Islet precursor cell (in vitro differentiated cells): ENCODE results near the gene POLR3K.
"Not testable (repeated sequence)": the region's sequence is repeated elsewhere in the genome, so short reads cannot be mapped to it uniquely, and the experiment has no call there.

Experiments
- DNase-seq: peaks from one replicate; pipeline ENCODE4 v3.0.0-alpha.2; 2018

The POLR3K gene

DNA sequence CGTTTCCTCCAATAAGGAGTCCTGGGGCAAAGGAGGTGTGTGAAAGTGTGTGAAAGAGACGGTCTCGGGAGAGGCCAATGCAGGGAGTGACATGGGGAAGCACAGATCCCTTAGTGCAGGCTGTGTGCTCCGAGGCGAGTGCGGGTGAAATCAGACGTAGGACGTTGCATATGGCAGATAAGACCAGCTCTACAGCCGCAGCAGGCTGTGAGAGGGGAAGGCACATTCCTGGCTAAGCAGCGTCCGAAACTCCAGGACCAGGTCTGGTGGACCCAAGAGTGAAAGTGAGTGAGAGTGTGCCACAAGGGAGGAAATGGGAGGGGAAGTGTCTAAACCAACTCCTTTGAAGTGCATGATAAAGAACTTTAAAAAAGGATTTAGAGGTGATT lies 11.3 kb downstream of the POLR3K start:
- DNase-seq, result no peak

DNA sequence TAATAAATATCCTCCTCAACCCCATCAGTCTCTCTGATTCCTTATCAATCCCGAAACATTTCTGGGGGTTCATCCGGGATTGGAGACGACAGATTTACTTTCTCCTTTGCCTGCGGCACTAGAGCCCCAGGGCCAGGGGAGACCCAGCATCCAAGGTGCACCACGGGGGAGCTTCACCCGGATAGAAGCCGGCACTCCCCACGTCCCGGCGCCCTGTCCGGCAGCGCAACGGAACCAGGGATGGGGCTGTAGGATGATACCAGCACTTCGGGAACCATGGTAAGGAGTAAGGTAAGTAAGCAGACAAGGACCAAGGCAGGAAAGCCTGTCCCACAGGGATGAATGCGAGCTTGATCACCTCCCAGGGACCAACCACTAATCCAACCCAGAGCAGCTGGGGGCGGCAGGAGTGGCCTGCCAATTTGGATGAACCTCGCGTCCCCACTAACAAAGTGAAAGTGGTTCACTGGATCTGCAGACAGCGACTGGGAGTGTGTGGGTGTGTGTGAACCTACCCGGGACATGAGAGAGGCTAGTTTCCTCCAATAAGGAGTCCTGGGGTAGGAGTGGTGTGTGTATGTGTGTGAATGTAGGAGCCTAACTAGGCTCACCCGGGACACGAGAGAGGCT lies 11.9 kb downstream of the POLR3K start:
- DNase-seq, result no peak

DNA sequence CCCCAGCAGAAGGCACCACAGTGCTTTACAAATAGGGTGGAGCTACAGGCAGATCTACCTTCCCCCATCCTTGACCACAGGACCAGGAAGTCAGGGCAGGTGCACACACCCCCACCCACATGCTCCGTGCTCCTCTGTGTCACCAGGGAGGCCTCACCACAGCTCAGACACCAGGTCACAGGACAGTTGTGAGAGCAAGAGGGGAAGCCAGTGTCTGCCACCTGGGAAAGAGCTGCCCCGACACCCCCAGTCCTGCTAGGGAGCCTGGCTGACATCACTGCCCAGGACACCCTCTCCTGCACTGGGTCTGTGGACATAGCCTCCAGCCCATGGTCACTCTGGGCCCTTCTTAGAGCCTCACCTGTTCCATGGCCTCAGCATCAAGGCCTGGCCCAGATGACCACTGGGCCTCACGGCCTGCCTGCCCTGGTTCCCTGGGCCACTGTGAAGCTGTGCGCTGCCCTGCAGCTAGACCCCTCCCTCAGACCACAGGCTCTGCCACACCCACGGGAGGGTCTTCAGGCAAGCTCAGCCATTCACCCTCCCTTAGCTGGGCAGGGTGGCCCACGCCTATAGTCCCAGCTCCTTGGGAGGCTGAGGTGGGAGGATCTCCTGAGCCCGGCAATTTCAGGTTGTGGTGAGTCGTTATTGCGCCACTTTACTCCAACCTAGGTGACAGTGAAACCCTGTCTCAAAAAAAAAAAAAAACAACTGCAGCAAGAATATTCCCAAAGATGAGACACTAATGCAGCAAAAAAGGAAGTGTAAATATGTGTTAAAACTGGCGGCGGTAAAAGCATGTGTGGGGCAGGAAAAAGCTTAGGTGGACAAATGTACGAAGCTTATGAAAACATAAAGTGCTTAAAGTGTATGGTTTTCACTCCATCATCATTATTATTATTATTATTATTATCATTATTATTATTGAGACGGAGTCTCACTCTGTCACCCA lies 14.2 kb downstream of the POLR3K start:
- peak; percentile 53 for DNase-seq

DNA sequence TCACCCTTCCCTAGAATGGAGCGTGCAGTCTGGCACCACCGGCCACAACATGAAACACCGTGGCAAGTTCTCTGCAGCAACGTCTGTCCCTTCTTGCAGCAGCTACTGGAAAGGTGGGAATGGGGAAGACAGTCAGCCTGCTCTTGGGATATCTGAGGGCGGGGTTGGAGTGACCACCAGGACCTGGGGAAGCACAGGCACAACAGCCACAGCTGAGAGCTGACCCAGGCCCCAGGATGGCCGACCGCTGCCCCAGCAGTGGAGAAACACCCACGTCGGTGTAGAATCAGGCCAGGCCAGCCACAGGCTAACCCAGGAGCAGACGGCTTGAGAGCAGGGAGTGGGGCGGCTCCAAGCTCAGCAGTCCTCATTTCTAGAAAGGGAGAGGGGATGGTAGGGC lies 15.2 kb downstream of the POLR3K start:
- peak; percentile 51 for DNase-seq

DNA sequence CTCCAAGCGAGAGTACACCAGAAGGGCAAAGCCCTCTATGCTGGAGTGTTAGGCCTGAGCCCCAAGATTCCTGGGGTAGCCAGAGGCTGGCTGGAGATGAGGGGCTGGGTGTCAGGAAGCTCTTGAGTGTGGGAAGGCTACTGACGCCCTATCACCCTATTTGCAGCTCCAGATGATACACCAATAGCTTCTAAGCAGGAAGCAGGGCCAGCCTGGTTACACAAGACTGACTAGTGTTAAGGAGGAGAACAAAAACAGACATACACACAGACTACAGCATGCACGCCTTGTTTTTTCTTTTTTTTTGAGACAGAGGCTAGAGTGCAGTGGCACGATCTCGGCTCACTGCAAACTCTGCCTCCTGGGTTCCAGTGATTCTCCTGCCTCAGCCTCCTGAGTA lies 15.9 kb downstream of the POLR3K start:
- DNase-seq, result no peak

DNA sequence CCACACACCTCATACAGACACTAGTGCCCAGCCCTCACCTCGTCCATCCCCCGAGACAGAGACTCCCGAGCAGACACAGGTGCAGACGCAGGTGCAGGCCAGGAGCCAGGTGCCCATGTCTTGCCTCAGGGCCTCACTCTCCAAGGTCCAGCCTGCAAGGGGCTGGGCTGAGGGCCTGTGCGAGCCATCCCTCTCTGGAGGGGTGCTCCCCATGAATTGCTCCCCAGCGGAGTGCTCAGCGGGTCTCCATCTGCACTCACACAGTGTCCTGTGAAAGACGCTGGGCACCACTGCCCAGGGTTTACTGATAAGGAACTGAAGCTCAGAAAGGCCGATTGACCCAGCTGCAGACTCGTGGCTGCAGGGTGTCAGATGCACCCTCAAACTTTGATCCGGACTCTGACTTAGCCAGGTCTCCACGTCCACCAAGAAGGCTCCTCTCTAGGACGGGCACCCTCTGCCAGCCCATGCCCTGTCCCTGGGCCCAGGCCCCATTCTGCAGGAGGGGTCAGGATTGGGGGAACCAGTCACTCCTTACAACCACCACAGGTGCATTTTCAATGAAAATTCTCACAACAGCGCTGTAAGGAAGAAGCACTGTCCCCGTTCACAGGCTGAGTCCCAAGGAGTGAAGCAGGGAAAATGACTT lies 16.9 kb downstream of the POLR3K start:
- no peak for DNase-seq

DNA sequence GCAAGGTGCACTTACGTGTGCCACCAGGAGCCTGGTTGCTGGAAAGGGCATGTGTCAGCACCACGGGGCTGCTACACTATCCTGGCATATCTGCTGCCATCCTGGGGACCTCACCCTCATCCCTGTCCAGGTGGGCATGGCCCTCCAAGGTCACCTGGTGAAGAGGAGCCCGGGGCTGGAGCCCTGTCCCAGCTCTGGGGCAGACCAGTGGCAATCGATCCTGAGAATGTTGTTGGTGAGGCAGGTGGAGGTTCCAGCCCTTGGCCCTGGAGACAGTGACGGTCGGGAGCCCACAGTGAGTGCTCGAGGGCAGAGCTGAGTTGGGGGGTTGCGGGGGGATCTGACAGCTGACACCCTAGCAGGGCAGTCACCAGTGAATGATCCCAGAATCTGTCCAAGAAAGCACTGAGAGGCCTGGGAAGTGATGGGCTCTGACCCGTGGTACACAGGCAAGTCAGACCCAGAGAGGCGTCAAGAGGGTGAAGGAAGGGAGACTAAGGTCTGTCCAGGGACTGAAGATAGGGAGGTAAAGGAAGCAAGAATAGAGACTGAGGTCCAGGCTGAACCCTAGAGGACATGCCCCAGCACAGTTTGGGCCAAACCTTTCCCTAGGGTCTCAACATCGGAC lies 17.6 kb downstream of the POLR3K start:
- no peak for DNase-seq

DNA sequence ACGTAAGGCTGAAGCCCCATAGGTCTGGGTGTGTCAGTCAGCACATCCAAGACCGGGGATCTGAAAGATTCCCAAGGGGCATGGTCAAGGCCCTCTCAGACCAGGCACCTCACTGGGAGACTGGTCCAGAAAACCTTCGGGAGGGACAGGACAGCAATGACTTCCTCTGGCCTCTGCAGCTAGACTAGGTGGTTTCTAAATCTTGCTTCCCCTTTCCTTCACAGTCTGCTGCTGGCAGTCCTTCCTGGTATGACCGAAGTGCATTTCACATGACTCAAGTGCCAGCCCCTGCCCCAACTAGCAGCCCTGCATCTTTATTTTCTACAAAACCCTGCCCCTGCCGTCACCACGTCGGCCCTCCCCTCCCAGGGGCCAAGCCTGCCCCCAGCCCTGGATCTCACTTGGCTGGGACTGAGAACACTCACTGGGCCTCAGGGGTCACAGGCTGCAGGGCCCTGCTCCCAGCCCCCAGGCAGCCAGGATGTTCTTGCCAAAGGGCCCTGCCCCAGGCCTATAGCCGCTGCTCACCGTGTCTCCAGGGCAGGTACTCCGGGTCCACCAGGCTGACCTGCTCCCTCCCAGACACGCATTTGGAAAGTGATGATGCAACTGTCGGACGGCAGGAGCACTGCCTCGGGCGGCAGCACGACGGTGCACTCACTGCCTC lies 18.3 kb downstream of the POLR3K start:
- peak; percentile 55 for DNase-seq

DNA sequence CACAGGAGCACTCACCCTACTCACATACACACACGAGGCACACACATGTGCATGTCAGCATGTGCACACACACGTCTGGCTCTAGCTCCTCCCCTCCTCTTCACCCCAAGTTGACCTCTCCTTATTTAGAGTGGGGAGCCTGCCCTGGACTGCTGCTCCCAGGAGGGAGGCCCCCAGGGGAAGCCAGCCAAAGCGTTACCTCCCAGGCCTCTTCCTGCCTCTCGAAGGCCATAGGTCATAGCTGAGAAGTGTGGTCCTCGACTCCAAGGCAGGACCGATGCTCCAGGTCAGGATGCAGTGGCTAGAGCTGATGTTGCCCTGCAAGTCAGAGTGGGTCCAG lies 18.8 kb downstream of the POLR3K start:
- no peak for DNase-seq

DNA sequence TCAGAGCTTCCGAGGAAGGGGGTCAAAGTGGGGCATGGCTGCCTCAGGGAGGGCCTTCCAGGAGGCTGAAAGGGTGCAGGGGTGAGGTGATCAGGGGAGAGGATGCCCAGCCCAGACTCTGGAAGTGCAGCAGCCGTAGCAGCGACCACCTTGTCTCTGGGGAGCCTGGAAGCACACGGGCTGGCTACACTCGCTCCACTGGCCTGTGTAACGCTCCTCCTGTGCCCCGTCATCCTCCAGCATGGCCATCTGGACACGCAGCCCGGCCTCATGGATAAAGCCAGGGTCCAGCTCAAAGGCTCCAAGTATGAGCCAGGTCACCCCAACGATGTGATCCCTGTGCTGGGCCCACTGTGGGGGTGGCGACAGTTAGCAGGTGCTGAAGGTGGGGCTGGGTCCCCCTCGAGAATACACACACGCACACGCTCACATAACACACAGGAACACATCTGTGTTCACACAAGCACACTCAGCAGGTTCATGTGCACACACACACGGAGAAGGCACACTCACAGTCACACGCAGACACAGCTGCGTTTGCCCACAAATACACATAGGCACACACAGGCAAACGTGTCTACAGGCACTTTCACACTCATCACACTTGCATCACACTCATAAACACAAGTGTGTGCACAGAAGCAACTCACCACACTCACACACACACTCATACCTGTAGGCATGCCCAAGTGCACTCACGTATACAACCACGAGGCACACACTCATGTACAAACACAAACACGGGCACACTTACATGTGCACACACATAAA lies 19.3 kb downstream of the POLR3K start:
- no peak for DNase-seq

DNA sequence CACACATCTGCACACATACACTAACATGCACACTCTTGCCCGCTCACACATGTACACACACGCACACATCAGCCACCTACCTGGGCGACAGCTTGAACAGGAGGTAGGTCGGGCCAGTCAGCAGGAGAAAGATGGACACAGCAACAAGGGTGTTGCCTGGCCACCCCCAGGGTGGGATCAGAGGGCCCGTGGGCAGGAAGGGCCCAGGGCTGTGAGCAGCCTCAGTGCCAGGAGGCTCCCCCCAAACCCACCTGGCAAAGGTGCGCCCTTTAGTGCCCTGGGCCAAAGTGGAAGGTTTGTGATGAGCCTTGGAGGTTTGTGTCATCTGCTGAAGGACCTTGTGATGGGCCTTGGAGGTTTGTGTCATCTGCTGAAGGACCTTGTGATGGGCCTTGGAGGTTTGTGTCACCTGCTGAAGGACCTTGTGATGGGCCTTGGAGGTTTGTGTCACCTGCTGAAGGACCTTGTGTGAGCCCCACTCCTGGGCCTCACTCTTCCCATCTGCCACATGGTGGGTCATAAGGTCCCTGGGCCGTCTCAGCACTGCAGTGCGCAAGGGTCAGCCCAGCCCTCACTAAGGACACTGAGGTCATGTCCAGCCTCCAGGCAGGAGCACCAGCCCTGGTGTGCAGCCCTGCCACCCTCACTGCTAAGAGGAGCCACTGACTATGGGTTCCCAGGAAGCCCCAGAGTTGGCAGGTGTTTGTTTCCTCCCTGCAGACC lies 20.1 kb downstream of the POLR3K start:
- DNase-seq, result not testable (repeated sequence)

DNA sequence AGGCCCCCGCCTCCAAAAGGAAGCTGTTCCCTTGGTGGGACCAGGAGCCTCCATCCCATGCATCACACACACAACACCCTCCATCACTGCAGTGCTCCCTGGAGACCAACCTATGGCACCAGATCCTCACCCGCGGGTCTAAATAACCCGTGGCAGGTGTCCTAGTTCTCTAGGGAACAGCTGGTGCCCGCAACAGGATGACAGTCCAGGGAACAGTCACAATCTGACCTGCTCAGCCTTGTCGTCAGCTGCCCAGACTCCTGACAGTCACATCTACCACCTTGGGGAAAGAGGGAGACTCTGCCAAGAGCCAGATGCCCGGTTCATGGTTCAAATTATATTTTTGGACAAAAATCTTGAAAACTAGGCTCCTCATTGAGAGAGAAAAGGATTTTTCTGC lies 22.8 kb downstream of the POLR3K start:
- DNase-seq, result not testable (repeated sequence)

DNA sequence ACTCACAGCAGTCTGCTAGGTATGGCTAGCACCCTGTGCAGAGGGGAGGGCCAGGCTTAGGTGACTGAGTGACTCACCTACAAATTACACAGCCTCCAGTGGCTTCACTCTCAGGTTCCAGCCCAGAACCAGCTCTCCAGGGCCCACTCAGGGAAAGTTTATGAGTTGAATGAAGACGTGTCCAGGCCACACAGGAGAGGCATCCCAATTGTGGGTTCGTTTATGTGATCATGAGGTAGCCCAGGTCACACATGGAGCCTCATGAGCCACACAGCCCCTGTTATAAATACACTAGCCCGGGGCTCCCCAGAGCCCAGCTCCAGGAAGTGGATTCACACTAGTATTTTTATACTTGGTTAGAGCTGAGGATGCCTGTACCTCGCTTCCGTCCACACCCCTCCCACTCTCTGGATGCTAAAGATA lies 27.5 kb downstream of the POLR3K start:
- DNase-seq, result not testable (repeated sequence)

DNA sequence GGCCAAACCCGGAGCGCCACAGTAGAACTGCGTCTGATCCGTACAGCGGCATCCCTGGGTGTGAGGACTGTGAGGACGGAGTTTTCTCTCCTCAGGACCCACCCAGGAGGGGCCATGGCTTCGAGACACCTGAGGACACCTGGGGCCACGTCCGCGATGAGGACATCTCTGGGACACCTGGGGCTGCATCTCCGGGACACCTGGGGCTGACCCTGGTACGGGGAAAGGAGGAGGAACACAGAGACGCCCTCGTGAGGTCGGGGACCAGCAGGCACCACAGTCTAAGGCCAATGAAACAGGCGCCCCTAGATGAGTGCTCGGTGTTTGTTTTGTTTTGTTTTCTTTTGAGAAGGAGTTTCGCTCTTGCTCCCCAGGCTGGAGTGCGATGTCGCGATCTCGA lies 29.3 kb downstream of the POLR3K start:
- not testable (repeated sequence) for DNase-seq

DNA sequence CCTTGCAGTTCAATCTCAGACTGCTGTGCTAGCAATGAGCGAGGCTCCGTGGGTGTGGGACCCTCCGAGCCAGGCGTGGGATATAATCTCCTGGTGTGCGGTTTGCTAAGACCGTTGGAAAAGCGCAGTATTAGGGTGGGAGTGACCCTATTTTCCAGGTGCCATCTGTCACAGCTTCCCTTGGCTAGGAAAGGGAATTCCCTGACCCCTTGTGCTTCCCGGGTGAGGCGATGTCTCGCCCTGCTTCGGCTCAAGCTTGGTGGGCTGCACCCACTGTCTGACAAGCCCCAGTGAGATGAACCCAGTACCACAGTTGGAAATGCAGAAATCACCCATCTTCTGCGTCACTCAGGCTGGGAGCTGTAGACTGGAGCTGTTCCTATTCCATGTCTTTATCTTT lies 32.5 kb downstream of the POLR3K start:
- DNase-seq, result not testable (repeated sequence)

DNA sequence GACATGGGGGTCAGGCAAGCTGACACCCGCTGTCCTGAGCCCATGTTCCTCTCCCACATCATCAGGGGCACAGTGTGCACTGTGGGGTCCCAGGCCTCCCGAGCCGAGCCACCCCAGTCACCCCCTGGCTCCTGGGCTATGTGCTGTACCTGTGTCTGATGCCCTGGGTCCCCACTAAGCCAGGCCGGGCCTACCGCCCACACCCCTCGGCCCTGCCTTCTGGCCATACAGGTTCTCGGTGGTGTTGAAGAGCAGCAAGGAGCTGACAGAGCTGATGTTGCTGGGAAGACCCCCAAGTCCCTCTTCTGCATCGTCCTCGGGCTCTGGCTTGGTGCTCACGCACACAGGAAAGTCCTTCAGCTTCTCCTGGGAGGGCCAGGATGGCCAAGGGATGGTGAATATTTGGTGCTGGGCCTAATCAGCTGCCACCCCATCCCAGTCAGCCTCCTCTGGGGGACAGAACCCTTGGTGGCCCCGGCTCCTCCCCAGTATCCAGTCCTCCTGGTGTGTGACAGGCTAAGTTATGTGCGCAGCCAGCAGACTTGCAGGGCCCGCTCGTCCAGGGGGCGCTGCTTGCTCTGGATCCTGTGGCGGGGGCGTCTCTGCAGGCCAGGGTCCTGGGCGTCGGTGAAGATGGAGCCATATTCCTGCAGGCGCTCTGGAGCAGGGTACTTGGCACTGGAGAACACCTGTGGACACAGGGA lies 36.2 kb downstream of the POLR3K start:
- not testable (repeated sequence) for DNase-seq

DNA sequence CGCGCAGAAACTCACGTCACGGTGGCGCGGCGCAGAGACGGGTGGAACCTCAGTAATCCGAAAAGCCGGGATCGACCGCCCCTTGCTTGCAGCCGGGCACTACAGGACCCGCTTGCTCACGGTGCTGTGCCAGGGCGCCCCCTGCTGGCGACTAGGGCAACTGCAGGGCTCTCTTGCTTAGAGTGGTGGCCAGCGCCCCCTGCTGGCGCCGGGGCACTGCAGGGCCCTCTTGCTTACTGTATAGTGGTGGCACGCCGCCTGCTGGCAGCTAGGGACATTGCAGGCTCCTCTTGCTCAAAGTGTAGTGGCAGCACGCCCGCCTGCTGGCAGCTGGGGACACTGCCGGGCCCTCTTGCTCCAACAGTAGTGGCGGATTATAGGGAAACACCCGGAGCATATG lies 42.6 kb downstream of the POLR3K start:
- not testable (repeated sequence) for DNase-seq

DNA sequence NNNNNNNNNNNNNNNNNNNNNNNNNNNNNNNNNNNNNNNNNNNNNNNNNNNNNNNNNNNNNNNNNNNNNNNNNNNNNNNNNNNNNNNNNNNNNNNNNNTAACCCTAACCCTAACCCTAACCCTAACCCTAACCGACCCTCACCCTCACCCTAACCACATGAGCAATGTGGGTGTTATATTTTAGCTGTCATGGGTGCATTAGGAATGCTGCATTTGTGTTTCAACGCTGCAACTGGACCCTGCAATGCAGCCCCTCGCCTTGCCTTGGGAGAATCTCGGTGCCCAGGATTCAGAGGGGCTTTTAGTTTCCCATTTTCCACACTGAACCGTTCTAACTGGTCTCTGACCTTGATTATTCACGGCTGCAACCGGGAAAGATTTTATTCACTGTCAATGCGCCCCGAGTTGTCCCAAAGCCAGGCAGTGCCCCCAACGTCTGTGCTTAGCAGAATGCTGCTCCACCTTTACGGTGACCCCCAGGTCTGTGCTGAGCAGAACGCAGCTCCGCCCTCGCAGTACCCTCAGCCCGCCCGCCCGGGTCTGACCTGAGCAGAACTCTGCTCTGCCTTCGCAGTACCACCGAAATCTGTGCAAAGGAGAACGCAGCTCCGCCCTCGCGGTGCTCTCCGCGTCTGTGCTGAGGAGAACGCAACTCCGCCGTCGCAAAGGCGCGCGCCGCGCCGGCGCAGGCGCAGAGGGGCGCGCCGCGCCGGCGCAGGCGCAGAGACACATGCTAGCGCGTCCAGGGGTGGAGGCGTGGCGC lies 43.3 kb downstream of the POLR3K start:
- no peak for DNase-seq
